AG09309 (cell line): ENCODE data around the gene INSC.
A peak's percentile ranks its signal among the peaks of the same experiment; 100 is the strongest.

ENCODE experiments used
- DNase-seq: peaks from one replicate; pipeline ENCODE4 v3.0.0-alpha.2; 2010; ENCODE audit warnings: low read depth
- H3K4me3 ChIP-seq: 2 replicates; pipeline ENCODE4 v1.5.1; 2011; ENCODE audit warnings: mild to moderate bottlenecking, low read depth, low read length, moderate library complexity; ENCODE audit not compliant: control insufficient read depth
- CTCF ChIP-seq: IDR thresholded peaks from 2 replicates; pipeline ENCODE4 v1.5.1; 2011; ENCODE audit warnings: mild to moderate bottlenecking, low read depth, low read length, inconsistent platforms; ENCODE audit not compliant: insufficient read depth, control insufficient read depth; ENCODE audit errors: missing control alignments

The INSC gene

GRCh38 chr11:15215005-15215404 is 100.3 kb downstream of the INSC start:
- TF ChIP-seq CTCF, result no peak
- H3K4me3 ChIP-seq, result no peak overlapping the region
- DNase-seq, result no peak

- no peak overlapping the region for H3K4me3 ChIP-seq
- peak; percentile 52 for TF ChIP-seq CTCF
- DNase-seq, result no peak
Measured at GRCh38 chr11:15216678-15217077, 102.0 kb downstream of the INSC start.

- H3K4me3 ChIP-seq, result no peak overlapping the region
- DNase-seq, result no peak
- no peak for TF ChIP-seq CTCF
Measured at GRCh38 chr11:15217416-15217815, 102.7 kb downstream of the INSC start.

- DNase-seq, result no peak
- H3K4me3 ChIP-seq, result no peak overlapping the region
- TF ChIP-seq CTCF, result no peak
Measured at GRCh38 chr11:15222777-15223176, 108.1 kb downstream of the INSC start.

GRCh38 chr11:15223318-15223717 is 108.6 kb downstream of the INSC start:
- no peak for DNase-seq
- no peak overlapping the region for H3K4me3 ChIP-seq
- no peak for TF ChIP-seq CTCF

GRCh38 chr11:15224466-15224865 is 109.7 kb downstream of the INSC start:
- DNase-seq, result no peak
- no peak for TF ChIP-seq CTCF
- H3K4me3 ChIP-seq, result no peak overlapping the region

GRCh38 chr11:15227011-15227410 is 112.3 kb downstream of the INSC start:
- TF ChIP-seq CTCF, result no peak
- no peak overlapping the region for H3K4me3 ChIP-seq
- DNase-seq, result no peak
